ENCODE results near the gene SLC35A2.

DNA sequence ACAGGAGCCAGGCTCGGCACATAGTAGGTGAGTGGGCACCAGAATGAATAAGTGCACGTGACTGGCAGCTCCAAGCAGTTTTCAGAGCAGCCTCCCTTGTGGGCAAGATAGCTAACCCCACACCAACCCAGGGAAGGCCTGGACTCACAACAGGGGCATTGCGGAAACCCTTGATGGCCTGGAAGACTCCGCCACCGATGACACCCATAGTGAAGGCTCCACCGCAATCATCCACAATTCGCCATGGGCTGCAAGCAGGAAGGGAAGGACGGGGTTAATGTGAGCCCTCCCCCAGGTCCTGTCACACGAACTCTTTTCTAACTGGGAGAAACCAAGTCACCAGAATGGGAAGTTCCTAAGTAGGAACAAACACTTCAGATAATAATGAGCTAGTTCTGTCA lies 14.8 kb downstream of the SLC35A2 start:
- TF ChIP-seq, protein P1, sequence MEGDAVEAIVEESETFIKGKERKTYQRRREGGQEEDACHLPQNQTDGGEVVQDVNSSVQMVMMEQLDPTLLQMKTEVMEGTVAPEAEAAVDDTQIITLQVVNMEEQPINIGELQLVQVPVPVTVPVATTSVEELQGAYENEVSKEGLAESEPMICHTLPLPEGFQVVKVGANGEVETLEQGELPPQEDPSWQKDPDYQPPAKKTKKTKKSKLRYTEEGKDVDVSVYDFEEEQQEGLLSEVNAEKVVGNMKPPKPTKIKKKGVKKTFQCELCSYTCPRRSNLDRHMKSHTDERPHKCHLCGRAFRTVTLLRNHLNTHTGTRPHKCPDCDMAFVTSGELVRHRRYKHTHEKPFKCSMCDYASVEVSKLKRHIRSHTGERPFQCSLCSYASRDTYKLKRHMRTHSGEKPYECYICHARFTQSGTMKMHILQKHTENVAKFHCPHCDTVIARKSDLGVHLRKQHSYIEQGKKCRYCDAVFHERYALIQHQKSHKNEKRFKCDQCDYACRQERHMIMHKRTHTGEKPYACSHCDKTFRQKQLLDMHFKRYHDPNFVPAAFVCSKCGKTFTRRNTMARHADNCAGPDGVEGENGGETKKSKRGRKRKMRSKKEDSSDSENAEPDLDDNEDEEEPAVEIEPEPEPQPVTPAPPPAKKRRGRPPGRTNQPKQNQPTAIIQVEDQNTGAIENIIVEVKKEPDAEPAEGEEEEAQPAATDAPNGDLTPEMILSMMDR (conservative IDR thresholded peaks at IDR 0.05 in 1 of 2, IDR thresholded peaks at IDR 0.05 in 1 of 2; ENCODE audit: extremely low read depth in 1 of 2, insufficient read depth in 1 of 2, low read depth in 1 of 2, low read length in 2 of 2): no peak
- TF ChIP-seq EZH2 (IDR thresholded peaks at IDR 0.05; ENCODE audit: borderline replicate concordance, low read length): no peak

Measured in mammary epithelial cell (primary cell).